GM19240 (cell line): Measurements from ENCODE around the gene BCAT1.
"Not testable (repeated sequence)": the region's sequence is repeated elsewhere in the genome, so short reads cannot be mapped to it uniquely, and the experiment has no call there.

Experiments
- DNase-seq: peaks from one replicate; pipeline ENCODE4 v3.0.0; 2011; ENCODE audit warnings: low spot score; ENCODE audit not compliant: insufficient read length

The BCAT1 gene

GRCh38 chr12:24860546-24860945 lies 88.4 kb downstream of the BCAT1 start:
- no peak for DNase-seq

GRCh38 chr12:24856541-24856940 lies 92.4 kb downstream of the BCAT1 start:
- DNase-seq: no peak

- no peak for DNase-seq
These were observed 94.0 kb downstream of the BCAT1 start for GRCh38 chr12:24854908-24855307.

- DNase-seq: no peak
These were observed 94.9 kb downstream of the BCAT1 start for GRCh38 chr12:24854017-24854416.

- DNase-seq: no peak
These were observed 95.3 kb downstream of the BCAT1 start for GRCh38 chr12:24853588-24853987.

- DNase-seq: no peak
These were observed 95.8 kb downstream of the BCAT1 start for GRCh38 chr12:24853094-24853493.

GRCh38 chr12:24852420-24852819 lies 96.5 kb downstream of the BCAT1 start:
- no peak for DNase-seq

GRCh38 chr12:24851883-24852282 lies 97.0 kb downstream of the BCAT1 start:
- not testable (repeated sequence) for DNase-seq

- no peak for DNase-seq
These were observed 97.6 kb downstream of the BCAT1 start for GRCh38 chr12:24851341-24851740.

GRCh38 chr12:24850496-24850895 lies 98.4 kb downstream of the BCAT1 start:
- DNase-seq: no peak

- DNase-seq: no peak
These were observed 99.9 kb downstream of the BCAT1 start for GRCh38 chr12:24848941-24849477.

- DNase-seq: no peak
These were observed 102.2 kb downstream of the BCAT1 start for GRCh38 chr12:24846689-24847088.

GRCh38 chr12:24845615-24846014 lies 103.3 kb downstream of the BCAT1 start:
- no peak for DNase-seq

GRCh38 chr12:24840046-24840800 lies 108.7 kb downstream of the BCAT1 start:
- no peak for DNase-seq

GRCh38 chr12:24839268-24839791 lies 109.6 kb downstream of the BCAT1 start:
- no peak for DNase-seq

- DNase-seq: no peak
These were observed 110.4 kb downstream of the BCAT1 start for GRCh38 chr12:24838531-24838950.

GRCh38 chr12:24835377-24835776 lies 113.5 kb downstream of the BCAT1 start:
- DNase-seq: no peak

- no peak for DNase-seq
These were observed 115.4 kb downstream of the BCAT1 start for GRCh38 chr12:24833513-24833912.

GRCh38 chr12:24823808-24824515 lies 124.9 kb downstream of the BCAT1 start:
- no peak for DNase-seq

- no peak for DNase-seq
These were observed 126.6 kb downstream of the BCAT1 start for GRCh38 chr12:24822121-24822899.

GRCh38 chr12:24821691-24822090 lies 127.2 kb downstream of the BCAT1 start:
- DNase-seq: no peak

- no peak for DNase-seq
These were observed 128.0 kb downstream of the BCAT1 start for GRCh38 chr12:24820872-24821271.
